ENCODE results near the gene YBX2.
"Not testable (repeated sequence)": the region's sequence is repeated elsewhere in the genome, so short reads cannot be mapped to it uniquely, and the experiment has no call there.

The YBX2 gene

DNA sequence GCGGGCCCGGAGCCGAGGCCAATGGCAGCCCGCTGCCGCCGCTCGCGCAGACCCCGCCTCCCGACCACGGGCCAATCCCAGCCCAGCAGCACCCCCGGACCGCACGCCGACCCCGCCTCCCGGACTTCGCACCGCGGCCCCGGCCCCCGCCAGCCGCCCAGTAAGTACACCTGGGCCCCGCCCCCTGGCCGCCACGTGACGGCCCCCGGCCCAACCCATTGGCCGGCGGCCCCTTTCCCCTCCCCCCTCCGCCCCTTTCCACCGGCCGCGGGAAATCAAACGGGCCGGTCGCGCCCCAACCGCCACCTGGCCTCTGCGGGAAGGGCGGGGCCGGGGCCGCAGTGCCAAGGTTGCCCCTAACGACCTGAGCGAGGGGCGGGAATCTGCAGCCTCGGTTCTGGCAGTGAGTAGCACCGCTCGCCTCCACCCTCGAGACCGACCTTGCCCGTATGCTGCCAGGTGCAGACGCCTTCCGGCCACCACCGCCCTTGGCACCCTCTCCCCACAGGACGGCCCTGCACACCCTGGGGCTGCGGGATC is at the start of gene YBX2:
Gene YBX2, minus strand, starts transcription at position 26 of the 540 bp plus-strand sequence. CDS start 139 bp downstream, outside the sequence.
- DNase-seq, result no peak

DNA sequence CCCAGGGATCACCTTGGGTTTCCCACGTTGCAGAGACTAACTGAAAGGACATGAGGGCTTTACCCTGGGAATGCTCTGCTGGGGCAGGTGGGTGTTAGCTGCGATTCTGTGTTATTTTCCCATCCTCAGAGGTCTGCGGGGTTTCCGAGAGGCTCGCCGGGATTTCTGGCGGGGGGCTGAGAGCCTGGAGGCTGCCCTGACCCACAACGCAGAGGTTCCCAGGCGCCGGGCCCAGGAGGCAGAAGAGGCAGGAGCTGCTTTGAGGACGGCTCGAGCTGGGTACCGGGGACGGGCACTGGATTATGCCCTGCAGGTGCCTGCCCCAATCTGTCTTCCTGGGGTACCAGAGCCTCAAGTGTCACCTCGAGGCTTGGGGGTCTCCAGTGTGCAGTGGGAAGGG is 48.8 kb upstream of the YBX2 start:
- no peak for DNase-seq

DNA sequence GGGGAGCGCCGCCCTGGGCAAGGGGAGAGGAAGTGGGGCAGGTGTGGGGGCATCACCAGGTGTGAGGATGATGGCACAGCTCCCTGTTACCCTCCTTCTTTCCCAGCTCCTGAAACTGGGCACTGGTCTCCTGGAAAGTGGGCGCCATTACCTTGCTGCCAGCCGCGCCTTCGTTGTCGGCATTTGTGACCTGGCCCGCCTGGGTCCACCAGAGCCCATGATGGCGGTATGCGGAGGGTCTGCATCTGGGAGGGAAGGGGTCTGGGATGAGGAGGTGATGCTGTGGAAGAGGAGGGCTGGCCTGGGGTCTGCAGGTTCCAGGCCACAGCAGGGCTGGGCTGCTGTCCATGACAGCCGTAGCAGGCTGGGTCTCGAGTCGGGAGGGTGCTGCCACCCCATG is 47.4 kb upstream of the YBX2 start:
- DNase-seq, result no peak

DNA sequence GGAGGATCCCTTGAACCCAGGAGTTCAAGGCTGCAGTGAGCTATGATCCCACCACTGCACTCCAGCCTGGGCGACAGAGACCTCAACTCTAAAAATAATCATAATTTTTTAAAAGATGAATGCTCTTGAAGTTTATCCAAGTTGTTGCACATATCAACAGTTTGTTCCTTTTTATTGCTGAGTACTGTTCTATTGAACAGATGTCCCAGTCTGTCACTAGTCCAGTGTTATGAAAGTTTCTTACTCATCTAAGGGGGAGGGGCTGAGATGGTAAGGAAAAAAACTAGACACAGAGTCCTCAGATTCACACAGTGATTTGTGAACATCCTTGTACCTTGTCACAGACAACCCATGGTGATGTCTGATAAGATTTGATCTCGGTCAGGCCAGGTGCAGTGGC is 45.7 kb upstream of the YBX2 start:
- DNase-seq, result no peak

DNA sequence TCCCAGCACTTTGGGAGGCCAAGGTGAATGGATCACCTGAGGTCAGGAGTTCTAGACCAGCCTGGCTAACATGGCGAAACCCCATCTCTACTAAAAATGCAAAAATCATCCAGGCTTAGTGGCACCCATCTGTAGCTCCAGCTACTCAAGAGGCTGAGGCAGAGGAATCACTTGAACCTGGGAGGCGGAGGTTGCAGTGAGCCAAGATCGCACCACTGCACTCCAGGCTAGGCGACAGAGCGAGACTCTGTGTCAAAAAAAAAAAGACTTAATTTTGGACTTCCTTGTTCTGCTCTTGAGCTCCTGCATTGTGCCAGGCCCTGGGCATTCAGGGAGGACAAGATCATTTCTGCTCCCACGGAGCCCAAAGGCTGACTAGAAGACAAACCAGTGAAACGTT is 43.2 kb upstream of the YBX2 start:
- not testable (repeated sequence) for DNase-seq

DNA sequence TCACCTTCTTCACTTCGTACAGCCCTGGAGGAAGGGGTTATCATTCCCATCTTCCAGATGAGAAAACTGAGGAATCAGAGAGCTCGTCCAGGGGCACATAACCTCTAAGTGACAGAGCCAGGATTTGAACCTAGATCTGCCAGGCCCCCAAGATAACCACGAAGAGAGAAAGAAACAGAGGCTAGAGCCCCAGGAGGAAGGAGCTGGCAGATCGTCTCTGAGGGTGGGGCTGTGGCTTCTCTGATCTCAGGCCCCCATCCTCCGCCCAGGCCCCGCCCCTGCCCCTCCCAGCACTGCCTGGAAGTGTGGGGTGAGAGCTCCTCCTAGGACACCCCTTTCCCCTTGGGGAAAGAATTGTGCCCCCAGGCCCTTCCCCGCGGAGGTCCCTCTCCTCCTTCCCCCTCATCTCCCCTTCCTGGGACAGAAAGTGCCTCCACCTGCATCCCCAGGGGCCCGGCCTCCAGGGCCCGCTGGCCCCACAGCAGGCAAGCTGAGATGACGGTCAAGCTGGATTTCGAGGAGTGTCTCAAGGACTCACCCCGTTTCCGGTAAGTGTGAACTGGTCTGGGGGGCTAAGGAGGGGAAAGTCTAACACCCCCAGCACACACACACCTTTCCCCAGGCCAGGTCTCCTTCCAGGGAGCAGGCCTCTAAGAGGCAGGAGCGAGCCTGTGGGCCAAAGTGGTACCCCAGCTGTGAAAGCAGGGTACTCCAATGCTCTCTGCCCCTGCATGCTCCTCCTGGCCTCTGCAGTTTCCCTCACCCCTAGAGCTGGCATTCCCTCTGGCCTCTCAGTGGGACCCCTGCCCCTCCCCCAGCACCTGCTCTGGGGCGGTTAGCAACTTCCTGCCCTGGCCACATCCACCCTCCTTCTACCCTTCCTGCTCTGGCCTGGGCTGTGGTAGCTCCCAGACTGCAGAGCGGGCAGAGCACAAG is 42.1 kb upstream of the YBX2 start, which contains the start of gene ACAP1:
Gene ACAP1, plus strand, starts transcription at position 290 of the 936 bp plus-strand sequence. Its CDS starts 206 bp downstream, at position 496.
- DNase-seq, result no peak

DNA sequence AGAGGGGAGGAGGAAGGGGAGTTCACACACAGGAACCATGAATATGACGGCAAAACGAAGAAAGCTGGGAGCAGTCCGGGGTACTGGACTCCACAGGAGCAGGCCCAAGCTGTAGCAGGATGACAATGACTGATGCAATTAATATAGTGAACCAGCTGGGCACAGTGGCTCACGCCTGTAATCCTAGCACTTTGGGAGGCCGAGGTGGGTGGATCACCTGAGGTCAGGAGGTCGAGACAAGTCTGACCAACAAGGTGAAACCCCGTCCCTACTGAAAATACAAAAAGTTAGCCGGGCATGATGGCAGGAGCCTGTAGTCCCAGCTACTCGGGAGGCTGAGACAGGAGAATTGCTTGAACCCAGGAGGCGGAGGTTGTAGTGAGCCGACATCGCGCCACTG is 41.3 kb upstream of the YBX2 start:
- DNase-seq, result not testable (repeated sequence)

DNA sequence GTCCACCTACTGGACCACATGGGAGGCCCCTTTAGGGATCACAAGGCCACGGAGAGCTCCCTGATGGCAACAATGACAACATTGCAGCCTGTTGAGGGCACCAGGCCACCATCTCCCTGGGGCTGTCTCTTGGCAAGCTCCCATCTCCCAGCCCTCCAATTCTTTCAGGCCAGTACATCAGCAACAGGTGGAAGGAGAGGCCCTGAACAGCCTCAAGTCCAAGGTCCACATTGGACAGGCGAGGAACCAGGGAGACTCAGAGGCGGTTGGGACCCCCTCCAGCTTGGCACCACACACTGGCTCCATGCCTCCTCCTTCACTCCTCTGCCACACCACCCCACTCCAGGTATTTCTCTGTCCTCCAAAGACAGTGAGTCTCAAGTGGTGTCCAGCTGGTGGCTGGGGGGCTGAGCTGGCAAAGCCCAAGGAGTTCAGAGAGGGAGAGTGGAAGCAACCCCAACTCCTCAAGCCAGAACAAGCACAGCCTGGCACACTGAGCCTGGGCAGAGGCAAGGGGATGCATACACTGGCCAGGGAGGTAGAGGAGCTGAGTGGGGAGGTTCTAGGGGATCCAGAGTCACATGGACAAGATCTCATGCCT is 40.6 kb upstream of the YBX2 start:
- DNase-seq, result no peak

DNA sequence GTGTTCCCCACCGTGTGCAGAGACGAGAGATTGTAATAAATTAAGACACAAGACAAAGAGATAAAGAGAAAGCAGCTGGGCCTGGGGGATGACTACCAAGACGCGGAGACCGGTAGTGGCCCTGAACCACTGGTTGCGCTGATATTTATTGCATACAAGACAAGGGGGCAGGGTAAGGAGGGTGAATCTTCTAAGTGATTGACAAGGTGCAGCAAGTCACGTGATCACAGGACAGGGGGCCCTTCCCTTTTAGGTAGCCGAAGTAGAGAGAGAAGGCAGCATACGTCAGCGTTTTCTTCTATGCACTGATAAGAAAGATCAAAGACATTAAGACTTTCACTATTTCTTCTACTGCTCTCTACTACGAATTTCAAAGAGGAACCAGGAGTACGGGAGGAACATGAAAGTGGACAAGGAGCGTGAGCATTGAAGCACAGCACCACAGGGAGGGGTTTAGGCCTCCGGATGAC is 38.2 kb upstream of the YBX2 start:
- not testable (repeated sequence) for DNase-seq

DNA sequence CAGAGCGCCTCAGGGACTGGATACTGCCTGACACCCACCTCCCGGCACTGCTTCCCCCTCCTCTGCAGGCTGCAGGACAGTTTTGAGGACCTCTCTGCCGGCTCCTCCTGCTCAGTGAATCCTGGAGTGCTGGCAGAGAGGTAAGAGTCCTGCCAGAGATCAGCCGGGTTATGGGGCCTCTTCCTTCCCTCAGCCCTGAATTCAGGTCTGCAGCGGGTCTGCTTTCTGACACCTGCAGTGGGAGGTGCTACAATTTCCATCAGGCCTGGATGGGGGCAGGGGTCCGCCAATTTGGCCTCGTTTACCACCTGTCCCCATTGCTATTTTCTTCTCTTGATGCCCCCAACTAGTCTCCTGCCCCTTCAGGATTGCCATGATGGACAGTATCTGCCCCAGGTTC is 37.7 kb upstream of the YBX2 start:
- no peak for DNase-seq

DNA sequence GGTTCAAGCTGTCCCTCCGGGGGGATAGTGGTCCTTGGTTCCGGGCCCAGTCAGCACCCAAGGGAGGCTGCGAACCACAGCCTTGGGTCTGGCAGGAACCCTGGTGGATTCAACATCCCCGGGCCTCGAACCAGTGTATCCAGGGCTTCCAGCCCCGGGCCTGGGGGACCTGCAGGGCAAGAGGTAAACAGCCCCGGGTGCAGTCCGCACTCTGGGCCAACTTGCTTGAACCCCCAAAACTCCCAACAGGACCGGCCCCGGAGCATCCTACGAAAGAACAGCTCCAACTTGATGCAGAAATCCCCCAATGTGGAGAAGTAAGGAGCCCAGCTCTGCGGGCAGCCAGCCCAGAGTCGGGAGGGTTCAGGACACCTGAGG is 36.2 kb upstream of the YBX2 start:
- no peak for DNase-seq

DNA sequence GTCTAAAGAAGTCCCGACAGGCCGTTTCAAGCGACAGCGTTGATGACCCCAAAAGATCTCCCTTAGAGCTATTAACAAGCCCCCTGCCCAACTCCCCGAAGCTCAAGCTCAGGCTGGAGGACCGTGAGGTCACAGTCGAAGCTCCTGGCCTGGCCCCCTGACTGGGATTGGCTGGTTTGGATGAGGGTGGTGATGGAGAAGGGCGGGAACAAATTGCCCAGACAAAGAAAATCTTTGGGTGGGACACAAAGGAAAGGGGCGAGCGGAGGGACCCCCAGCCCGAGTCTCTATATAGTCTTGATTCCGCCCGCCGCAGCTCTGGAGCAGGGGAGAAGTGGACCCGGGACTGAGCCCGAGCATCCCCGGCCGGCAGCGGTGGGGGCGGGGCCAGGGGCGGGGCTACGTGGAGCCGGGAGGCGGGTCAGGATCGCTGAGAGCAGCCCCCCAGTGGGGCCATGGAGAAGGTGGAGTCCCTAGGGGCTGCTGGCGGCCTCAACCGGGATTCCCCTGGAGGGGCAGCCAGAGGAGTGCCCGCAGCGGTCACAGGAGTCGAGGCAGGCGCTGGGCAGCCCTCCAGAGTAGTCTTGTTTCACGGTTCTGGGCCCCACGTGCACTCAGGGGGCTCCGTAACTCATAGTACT is 35.7 kb upstream of the YBX2 start:
- peak; percentile 73 for DNase-seq

DNA sequence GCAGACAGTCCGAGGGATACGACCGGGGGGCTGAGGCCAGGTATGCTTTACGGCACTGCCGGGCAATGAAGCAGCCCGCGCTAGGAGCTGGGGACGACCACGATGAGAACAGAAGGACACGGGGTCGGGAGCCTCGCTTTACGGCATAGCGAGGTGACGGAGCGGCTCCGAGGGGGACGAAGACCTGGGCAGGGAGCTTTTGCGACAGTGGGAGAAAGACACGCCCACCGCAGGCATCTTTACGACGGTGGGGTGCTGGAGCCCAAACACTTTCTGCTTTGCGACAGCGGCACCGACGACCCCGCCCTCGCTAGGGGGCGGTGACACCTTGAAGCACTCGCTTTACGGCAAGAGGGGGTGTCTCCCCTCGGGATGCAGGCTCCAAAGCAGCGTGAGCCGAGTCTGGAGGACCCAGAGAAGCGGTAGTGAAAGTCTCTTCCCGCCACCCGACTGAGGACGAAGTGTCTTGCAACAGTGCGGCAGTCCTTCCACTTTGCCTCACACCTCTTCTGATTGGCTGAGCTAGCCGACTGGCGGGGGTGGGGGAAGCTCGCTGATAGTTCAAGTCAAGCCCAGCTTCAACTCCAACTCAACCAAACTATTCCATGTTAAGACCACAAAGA is 35.0 kb upstream of the YBX2 start:
- peak; percentile 98 for DNase-seq

DNA sequence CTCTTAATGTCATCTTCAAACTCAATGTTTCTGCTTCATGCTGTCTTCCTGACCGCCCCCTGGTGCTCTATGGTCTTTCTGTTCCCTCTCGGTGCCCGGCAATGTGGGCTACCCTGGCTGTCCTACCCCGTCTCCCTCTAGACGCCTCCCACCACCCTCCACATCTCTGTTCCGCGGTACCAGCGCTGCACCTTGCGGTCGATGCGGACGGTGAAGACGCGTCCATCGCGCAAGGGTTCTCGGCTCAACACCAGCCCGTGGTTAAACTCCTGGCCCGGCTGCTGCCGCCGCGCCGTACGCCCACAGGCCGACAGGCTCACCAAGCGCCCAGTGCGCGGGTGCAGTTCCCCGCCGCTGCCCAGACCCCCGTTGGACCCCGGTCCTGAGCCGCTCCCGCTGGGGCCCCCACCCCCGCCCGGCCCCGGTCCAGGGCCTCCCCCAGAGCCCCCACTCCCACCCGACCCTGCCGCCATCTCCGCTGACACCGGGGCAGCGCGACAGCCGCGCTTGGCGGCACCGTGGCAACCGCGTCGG is 34.5 kb upstream of the YBX2 start, which contains the start of gene NEURL4:
Gene NEURL4, minus strand, starts transcription at position 496 of the 534 bp plus-strand sequence. Its CDS starts 23 bp downstream, at position 473.
- no peak for DNase-seq

DNA sequence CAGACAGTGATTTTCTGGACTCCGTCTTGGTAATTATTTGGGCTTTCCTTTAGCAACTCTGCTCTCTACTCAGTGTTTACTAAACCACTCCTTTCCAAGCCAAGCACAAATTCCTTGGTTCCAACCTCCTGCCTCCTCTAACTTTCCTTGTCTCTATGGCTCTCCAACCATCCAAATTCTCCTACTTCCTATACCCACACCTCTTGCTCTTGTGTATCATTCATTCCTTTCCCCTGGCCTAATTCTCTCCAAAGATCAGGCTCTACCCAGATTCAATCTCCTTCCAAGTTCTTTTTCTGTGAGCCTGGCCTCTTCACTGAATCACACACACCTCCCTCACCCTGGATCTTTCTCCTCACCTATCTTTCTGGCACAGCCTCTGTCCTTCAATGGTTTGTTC is 33.6 kb upstream of the YBX2 start:
- DNase-seq, result no peak

DNA sequence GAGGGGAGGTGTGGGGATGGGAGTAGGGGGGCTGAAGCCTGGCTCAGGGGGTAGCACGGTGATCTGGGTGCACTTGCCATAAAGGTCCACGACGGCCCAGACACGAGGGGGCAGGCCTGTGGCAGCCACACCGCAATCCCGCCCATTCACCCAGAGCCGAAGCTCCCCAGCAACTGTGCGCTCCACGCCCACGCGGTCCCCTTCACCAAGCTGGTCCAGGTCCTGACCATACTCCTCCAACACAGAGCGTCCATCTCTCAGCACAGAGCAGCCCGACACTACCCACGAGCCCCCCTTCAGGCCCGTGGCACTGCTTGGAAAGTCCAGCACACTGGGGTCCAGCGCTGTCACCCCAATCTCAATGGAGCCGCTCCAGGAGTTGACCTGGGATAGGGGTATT is 33.1 kb upstream of the YBX2 start:
- DNase-seq, result no peak

DNA sequence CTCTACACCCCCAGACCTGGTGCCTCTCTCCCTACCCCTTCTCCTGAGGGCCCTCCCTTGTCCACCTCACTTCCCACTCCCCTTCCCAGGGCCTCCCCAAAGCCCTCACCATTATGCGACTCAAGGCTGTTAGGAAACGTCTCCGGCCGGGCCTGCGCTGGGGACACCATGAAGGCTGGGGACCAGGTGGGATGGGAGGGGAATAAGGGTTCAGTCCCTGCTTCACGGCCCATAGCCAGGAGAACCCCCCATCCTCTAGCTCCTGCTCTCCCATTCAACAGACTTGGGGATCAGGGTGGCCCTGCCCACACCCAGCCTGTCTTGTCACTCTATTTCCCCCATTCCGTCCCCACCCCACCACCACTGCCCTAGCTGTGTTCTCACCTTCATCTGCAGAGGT is 32.6 kb upstream of the YBX2 start:
- no peak for DNase-seq

DNA sequence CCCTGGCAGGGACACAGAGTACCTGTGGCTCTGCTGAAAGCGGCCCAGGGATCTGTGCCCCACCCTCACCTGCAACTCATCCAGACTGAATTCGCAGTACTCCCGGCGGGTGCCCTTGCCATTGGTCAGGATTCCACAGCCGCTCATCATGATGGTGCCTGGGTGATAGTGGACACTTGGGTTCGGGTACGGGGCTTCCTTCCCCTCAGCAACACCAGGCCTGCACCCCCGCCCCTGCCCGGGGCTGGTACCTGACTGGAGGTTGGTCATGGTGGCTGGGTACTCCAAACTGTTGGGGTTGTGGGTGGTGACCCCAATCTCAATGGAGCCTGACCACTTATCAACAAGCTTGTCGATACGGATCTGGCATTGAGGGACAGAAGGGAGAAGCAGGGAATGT is 31.7 kb upstream of the YBX2 start:
- DNase-seq, result no peak

DNA sequence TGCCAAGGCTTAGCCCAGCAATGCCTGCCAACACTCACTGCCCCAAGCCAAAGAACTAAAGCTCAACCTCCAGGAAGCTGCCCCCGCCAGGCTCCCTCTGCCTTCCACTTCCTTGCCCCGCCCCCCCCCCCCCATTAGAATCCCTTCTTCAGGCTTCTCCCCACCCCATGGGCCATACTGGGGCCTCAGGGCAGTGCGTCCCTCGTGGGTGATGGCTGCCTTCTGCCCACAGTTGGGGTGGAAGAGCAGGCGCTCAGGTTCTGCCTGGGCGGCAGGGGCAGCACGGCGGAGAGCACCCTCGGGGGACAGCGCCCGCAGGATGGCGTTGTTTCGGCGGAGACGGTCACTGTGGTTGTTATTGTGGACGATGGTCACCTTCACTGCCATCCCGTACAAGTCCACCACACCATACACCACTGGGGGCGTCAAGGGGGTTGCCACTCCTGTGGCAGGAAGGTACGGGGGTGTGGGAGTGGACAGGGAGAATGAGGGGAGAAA is 30.6 kb upstream of the YBX2 start:
- DNase-seq, result no peak

DNA sequence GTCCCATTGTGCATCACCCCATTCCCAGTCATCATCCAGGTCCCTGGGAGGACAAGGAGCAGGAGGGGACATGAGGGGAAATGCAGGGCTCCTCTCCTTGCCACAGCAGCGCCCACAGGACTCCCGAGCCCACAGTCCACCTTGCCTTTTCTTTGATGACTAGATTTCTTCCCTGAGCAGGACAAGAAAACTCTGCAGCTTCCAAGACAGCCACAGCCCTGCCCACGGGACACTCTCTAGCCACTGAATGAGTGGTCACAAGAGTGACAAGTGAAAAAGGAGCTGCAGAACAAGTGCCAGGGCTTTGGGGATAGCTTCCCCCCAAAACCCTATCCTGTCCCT is 30.0 kb upstream of the YBX2 start:
- DNase-seq, result no peak

DNA sequence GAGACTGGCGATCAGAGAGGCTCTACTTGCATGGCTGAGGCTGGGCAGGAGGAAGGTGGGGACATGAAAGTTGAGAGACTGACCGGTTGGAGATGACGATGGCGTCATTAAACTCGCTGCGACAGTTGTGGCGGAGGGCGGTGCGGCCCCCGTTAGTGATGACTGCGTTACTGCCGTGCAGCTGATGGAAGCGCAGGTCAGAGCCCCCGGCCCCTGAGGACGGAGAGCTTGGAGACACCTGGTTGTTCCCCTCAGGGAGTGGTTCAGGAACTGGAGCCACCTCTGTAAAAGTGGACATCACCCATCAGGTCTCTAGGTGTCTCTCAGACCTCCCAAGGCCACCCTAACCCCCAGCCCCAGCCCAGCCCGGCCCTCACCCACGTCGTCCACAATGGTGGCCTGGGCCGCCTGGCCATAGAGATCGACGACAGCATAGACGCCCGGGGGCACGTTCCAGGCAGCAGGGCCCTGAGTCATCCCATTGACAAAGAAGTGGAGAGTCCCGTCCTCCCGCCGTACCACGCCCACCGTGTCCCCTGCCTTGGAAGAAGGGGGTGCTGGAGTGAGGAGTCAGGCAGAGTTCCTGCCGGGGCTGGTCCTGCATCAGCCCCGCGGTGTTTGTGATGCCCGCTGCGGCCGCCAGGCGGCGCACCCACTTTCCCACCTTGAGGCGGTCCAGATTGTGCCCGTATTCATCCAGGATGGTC is 29.4 kb upstream of the YBX2 start:
- DNase-seq, result no peak
